CD4-positive, alpha-beta T cell treated with Interleukin-17A for 4 hours (primary cell): ENCODE measurements around the gene CAMK2A.

Experiments
- DNase-seq: peaks from one replicate; pipeline ENCODE4 v3.0.0-alpha.2; 2020; ENCODE audit warnings: mixed read lengths

Gene CAMK2A

DNA sequence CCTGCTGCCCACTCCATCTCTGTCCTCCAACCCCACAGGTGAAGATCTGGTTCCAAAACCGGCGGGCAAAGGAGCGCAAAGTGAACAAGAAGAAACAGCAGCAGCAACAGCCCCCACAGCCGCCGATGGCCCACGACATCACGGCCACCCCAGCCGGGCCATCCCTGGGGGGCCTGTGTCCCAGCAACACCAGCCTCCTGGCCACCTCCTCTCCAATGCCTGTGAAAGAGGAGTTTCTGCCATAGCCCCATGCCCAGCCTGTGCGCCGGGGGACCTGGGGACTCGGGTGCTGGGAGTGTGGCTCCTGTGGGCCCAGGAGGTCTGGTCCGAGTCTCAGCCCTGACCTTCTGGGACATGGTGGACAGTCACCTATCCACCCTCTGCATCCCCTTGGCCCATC, 106.1 kb downstream of the CAMK2A start:
- DNase-seq, result no peak

GRCh38 chr5:150182774-150183173, 106.8 kb downstream of the CAMK2A start:
- no peak for DNase-seq

- no peak for DNase-seq
Measured at GRCh38 chr5:150181766-150182545, 107.6 kb downstream of the CAMK2A start.

GRCh38 chr5:150181027-150181426, 108.5 kb downstream of the CAMK2A start:
- no peak for DNase-seq

GRCh38 chr5:150180241-150181026, 109.1 kb downstream of the CAMK2A start:
- DNase-seq, result no peak

DNA sequence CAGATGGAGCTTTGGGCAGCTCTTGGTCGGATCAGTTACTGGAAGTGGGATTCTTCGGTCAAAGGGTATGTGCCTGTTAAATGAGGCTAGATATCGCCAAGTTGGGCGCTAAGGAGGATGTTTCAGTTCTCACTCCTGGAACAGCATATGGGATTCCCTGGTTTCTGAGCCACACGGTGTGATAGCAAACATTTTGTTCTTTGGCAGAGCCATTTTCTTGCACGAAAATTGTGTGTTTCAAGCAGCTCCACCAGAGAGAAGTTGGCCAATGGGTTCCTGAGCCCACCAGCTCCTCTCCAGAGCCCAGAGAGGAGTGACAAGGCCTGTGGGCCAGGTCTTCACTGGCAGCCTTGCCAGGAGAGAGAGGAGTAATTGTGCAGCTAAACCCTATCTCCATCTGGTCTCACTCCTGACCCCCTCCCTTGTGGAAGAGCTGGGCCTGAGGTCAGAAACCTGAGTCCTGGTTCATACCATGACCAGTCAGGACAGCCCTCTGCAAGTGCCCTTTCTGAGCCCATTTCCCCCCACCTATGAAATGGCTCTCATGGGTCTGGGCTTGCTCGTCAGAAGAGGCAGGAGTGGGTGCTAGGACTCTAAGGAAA, 110.5 kb downstream of the CAMK2A start:
- DNase-seq, result no peak

- DNase-seq, result no peak
Measured at GRCh38 chr5:150178262-150178661, 111.3 kb downstream of the CAMK2A start.

- no peak for DNase-seq
Measured at GRCh38 chr5:150177721-150178120, 111.9 kb downstream of the CAMK2A start.

- no peak for DNase-seq
Measured at GRCh38 chr5:150176745-150177477, 112.7 kb downstream of the CAMK2A start.

DNA sequence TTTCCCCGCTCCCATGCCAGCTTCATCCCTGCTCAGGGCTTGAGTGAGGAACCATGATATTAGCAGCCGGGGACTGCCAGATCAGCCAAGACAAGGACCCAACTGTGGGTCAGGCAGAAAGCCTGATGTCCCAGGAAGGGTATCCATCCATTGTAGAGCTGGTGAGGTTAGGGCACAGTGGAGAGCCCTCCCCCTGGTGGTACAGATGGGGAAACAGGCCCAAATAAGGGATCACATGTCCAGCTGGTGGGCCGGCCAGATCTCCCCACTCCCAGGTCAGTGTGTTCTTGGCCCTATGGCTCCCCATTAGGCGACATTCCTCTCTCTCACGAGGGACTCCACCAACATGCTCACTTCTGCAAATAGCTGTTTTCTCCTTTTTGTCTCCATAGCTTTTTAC, 114.0 kb downstream of the CAMK2A start:
- no peak for DNase-seq

DNA sequence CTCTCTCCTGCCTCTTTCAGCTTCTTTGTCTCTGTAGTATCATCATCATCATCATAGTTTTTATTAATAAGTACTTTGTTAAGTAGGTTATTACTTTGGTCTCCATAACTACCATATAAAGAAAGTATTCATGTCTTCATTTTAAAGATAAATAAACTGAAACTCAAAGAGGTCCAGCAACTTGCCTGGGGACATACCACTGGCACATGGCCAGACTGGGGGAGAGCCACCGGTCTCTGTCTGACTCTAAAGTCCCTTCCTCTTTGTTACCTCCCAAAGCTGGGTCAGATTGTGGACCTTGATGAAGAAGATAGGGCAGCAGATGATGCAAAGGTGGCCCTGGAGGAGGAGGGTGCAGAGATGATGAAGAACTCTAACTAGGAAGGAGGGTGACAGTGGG, 114.5 kb downstream of the CAMK2A start:
- DNase-seq, result no peak

GRCh38 chr5:150174285-150174684, 115.3 kb downstream of the CAMK2A start:
- no peak for DNase-seq

- DNase-seq, result no peak
Measured at GRCh38 chr5:150173161-150173560, 116.4 kb downstream of the CAMK2A start.

DNA sequence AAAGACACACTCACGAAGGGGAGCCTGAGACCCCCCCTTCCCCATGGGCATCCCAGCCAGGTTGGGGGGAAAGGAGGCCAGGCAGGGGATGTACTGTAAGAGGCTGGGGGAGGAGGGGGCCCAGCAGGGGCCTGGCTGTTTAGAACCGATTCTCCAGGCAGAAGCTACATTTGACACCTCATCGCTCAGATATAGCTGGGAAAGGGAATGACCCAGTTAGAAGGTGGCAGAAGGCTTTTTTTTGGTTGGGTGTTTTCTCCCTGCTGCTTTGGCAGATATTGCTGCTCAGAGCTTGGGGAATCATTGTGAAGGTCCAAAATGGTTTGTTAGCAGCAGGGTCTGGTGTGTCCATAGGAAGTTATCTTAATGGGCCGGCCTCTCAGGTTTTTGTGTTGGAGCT, 117.0 kb downstream of the CAMK2A start:
- no peak for DNase-seq

DNA sequence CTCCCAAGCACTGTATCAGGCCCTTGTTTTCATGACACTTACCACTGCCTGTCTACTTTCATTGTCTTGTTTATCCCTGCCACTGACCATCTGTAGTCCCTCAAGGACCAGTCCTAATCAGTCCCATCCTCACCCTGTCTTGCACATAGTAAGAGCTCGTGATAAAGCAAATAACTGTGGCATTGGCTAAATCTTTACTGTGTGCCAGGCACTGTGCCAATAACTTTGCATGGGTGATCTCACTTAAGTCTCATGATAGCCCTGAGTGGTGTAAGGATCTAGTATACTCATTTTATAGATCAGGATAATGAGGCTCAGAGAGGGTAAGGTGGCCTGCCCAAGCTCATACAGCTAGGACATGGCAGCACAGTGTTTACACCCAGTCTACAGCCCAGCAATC, 117.4 kb downstream of the CAMK2A start:
- no peak for DNase-seq
